Measurements from ENCODE around the gene CDH23. TPM values are rescaled to one million over a fixed set of nuclear protein-coding genes. Genes with fewer than 3 reads are reported as not detected.
"Not testable (repeated sequence)": the region's sequence is repeated elsewhere in the genome, so short reads cannot be mapped to it uniquely, and the experiment has no call there.

Gene CDH23
- 1 to 10 TPM; 3.7 to 5.3 TPM for total RNA-seq

DNA sequence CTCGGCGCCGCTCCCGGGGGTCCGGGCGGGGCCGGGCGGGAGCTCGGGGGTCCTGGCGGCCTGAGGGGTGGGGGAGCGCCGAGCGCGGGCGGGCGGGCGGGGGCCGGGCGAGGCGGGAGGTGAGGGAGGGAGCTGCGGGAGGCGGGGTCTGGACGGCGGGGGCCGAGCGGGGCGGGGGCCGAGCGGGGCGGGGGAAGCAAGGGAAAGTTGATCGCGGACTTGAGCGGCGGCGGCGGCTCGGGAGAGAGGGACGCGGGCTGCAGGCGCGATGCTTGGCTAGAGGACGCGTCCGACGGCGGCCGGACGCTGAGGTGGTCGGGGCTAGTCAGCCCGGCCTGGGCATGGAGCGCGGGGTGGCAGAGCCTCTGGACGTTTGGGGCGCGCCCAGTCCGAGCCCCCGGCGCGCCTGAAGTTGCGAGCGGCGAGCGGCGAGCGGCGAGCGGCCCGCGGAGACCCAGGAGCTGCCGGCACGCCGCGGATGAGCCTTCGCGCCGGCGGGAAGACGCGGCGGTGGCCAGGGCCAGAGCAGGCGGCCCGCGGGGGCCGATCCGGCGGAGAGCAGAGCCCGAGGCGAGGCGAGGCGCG is at the start of gene CDH23:
Gene CDH23 (plus strand): TSS at position 210 of the 585 bp plus-strand sequence. CDS start 42,912 bp downstream, outside the sequence.
- POLR2A ChIA-PET, result no interaction called here
- H3K4me1 Mint-ChIP-seq, result peaks cover 2% of the 10 kb centered on the region
- ATAC-seq (ENCODE audit: low read depth) (peak; percentile 31), DNase-seq (peak; percentile 41)
- H3K27me3 Mint-ChIP-seq, result peaks cover 56% of the 10 kb centered on the region
- no peak within 1 kb of the TSS for H3K27ac Mint-ChIP-seq
- H3K36me3 Mint-ChIP-seq, result no peaks in the 10 kb centered on the region
- no peak within 1 kb of the TSS for H3K4me3 Mint-ChIP-seq
- H3K9me3 Mint-ChIP-seq, result no peaks in the 10 kb centered on the region

DNA sequence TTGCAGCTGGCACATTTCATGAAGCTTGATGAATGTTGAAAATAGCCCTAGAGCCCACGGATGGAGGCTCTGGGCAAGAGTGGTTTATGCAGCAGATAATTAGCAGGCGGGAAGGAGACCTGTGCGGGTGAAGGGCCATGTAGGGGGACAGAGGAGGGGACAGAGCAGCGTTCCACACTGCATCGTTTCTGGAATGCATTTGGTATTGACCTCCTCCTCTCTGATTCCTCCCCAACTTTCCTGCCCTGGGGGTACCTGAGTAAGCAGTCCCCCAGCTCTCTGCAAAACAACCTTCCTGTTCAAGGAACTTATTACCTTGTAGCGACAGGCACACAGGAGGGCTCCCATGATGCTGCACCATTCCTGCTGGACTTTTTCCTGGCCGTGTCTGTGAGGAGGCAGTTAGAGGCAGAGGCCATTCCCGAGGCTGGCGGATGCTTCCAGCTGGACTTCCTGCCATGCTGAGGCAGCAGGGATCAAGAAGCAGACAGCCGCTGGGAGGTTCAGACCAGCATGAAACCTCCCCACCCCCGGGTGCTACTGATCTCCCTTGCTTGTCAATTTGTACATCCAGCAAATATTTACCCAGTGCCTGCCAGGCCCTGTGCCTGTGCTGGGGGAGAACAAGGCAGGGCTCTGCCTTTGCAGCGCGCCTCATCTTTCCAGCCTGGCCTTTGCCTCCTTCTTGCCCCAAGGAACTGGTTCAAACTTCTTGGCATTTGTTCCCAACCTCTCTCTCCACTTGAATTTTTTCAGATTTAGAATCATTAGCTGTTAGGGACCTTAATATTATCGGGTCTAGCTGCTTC is 48.9 kb upstream of the CDH23 start:
- POLR2A ChIA-PET, result no interaction called here
- Mint-ChIP-seq H3K4me1 (no peaks in the 10 kb centered on the region), H3K36me3 (no peaks in the 10 kb centered on the region), H3K27ac (no peak overlapping the region), H3K4me3 (no peak overlapping the region), H3K9me3 (no peaks in the 10 kb centered on the region), H3K27me3 (no peaks in the 10 kb centered on the region)
- DNase-seq, result no peak
- no peak for ATAC-seq (ENCODE audit: low read depth)

DNA sequence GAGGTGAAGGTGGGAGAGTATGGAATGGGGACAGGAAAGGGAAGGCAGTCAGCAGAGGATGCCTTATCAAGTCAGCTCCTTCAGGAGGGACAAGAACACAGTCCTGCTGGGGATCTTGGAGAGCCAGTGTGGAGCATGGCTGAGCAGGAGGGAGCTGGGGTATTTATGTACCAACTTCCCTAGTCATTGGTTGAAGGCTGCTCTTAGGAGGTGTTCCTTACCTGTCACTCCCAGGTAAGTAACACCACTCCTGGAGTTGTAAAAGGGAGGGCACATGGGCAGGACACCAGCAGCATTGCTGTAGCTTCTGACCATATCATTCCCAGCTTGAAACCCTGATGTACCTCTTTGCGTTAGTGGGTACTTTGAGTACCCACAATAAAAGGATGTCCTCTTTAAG is 47.9 kb upstream of the CDH23 start:
- no peaks in the 10 kb centered on the region for H3K36me3 Mint-ChIP-seq
- no peak for ATAC-seq (ENCODE audit: low read depth)
- H3K4me3 Mint-ChIP-seq, result no peak overlapping the region
- no peaks in the 10 kb centered on the region for H3K9me3 Mint-ChIP-seq
- no peaks in the 10 kb centered on the region for H3K27me3 Mint-ChIP-seq
- H3K27ac Mint-ChIP-seq, result no peak overlapping the region
- no peak for DNase-seq
- peaks cover 2% of the 10 kb centered on the region for H3K4me1 Mint-ChIP-seq
- POLR2A ChIA-PET, result interaction anchor here (0.5 kb wide), 1 partner anchor 23 kb away, joined by 3 read pairs; no protein-coding TSS in a partner anchor

GRCh38 chr10:71349406-71349805 is 47.3 kb upstream of the CDH23 start:
- Mint-ChIP-seq H3K9me3 (no peaks in the 10 kb centered on the region), H3K4me3 (no peak overlapping the region), H3K27ac (no peak overlapping the region), H3K4me1 (peaks cover 2% of the 10 kb centered on the region), H3K27me3 (no peaks in the 10 kb centered on the region), H3K36me3 (no peaks in the 10 kb centered on the region)
- DNase-seq (no peak), ATAC-seq (ENCODE audit: low read depth) (no peak)
- POLR2A ChIA-PET, result no interaction called here

GRCh38 chr10:71351087-71351486 is 45.6 kb upstream of the CDH23 start:
- no peaks in the 10 kb centered on the region for H3K9me3 Mint-ChIP-seq
- ATAC-seq (ENCODE audit: low read depth), result no peak

GRCh38 chr10:71351628-71352319 is 44.9 kb upstream of the CDH23 start:
- no peak for DNase-seq
- H3K4me3 Mint-ChIP-seq, result no peak overlapping the region
- POLR2A ChIA-PET, result no interaction called here

More at GRCh38 chr10:71351087-71351486, 45.6 kb upstream of the CDH23 start:
- no peak for DNase-seq
- Mint-ChIP-seq H3K4me1 (peaks cover 2% of the 10 kb centered on the region), H3K36me3 (no peaks in the 10 kb centered on the region), H3K27me3 (no peaks in the 10 kb centered on the region), H3K27ac (no peak overlapping the region), H3K4me3 (no peak overlapping the region)
- POLR2A ChIA-PET, result no interaction called here

GRCh38 chr10:71353639-71354038 is 43.1 kb upstream of the CDH23 start:
- POLR2A ChIA-PET, result no interaction called here
- Mint-ChIP-seq H3K27me3 (no peaks in the 10 kb centered on the region), H3K9me3 (no peaks in the 10 kb centered on the region), H3K4me3 (no peak overlapping the region), H3K4me1 (peaks cover 2% of the 10 kb centered on the region), H3K36me3 (no peaks in the 10 kb centered on the region), H3K27ac (no peak overlapping the region)
- ATAC-seq (ENCODE audit: low read depth) (no peak), DNase-seq (no peak)

More at GRCh38 chr10:71351628-71352319, 44.9 kb upstream of the CDH23 start:
- Mint-ChIP-seq H3K27ac (no peak overlapping the region), H3K9me3 (no peaks in the 10 kb centered on the region), H3K4me1 (peaks cover 2% of the 10 kb centered on the region), H3K36me3 (no peaks in the 10 kb centered on the region), H3K27me3 (no peaks in the 10 kb centered on the region)
- no peak for ATAC-seq (ENCODE audit: low read depth)

GRCh38 chr10:71354776-71355175 is 41.9 kb upstream of the CDH23 start:
- H3K4me1 Mint-ChIP-seq, result peaks cover 2% of the 10 kb centered on the region
- H3K36me3 Mint-ChIP-seq, result no peaks in the 10 kb centered on the region
- no peak for DNase-seq
- no peaks in the 10 kb centered on the region for H3K27me3 Mint-ChIP-seq
- POLR2A ChIA-PET, result no interaction called here
- H3K27ac Mint-ChIP-seq, result no peak overlapping the region
- no peak overlapping the region for H3K4me3 Mint-ChIP-seq
- H3K9me3 Mint-ChIP-seq, result no peaks in the 10 kb centered on the region
- ATAC-seq (ENCODE audit: low read depth), result no peak

DNA sequence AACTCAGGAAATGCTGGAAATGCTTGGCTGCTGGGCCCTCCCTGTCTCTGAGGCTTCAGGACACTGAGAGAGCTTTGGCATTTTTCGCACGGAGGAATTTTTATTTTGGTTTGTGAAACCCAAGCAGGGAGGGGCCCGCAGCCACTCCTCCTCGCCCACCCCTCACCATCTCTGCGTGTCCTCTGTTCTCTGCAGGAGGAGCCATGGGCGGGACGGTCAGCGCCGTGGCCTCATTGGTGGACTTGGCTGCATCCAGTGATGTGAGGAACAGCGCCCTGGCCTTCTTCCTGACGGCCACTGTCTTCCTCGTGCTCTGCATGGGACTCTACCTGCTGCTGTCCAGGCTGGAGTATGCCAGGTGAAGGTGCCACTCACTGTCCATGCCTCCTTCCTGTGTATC is 40.8 kb upstream of the CDH23 start:
- Mint-ChIP-seq H3K27me3 (no peaks in the 10 kb centered on the region), H3K27ac (no peak overlapping the region), H3K9me3 (no peaks in the 10 kb centered on the region), H3K36me3 (no peaks in the 10 kb centered on the region), H3K4me1 (peaks cover 2% of the 10 kb centered on the region), H3K4me3 (no peak overlapping the region)
- POLR2A ChIA-PET, result no interaction called here
- ATAC-seq (ENCODE audit: low read depth) (no peak), DNase-seq (no peak)

DNA sequence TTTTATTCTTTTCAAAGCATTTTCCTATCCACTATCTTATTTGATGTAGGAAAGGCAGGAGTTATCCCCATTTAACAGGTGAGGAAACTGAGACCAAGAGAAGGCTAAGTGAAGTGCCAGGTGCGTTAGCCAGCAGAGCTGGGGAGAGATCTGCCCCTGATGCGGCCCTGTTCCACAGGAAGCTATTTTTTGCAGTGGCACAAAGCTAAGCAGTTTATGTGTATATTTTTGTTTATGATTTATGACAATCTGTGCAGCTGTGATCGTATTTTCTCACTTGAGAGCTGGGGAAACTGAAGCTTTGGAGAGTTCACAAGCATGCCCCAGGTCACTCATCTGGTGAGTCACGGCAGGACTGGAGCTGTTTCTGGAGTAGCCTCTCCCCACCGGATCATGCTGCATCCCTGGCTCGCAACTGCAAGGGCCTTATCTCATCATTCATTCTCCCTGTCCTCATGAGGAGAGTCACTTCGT is 38.9 kb upstream of the CDH23 start:
- POLR2A ChIA-PET, result no interaction called here
- Mint-ChIP-seq H3K27me3 (no peaks in the 10 kb centered on the region), H3K4me3 (no peak overlapping the region)

DNA sequence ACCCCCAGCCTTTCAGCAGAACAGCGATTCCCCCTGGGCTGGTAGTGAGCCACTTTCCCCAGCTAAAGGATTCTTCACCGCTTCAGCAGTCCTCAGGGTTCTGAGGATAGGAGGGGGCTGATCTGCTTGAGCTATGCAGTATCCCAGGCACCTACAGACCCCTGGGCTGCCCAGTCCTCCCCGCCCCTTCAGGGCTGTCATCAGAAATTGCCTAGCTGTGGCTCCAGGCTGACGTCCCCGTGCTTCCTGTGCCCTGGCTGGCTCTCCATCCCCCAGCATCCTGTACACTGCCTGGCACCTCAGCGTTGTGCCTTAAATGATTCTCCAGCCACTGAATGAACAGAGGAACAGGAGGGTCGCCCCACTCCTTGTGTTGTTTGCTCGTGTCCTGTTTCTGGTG is 38.4 kb upstream of the CDH23 start:
- peaks cover 2% of the 10 kb centered on the region for H3K4me1 Mint-ChIP-seq
- ATAC-seq (ENCODE audit: low read depth), result no peak
- DNase-seq, result no peak
- no peak overlapping the region for H3K27ac Mint-ChIP-seq
- no peaks in the 10 kb centered on the region for H3K27me3 Mint-ChIP-seq
- H3K4me3 Mint-ChIP-seq, result no peak overlapping the region
- POLR2A ChIA-PET, result no interaction called here
- H3K36me3 Mint-ChIP-seq, result no peaks in the 10 kb centered on the region
- no peaks in the 10 kb centered on the region for H3K9me3 Mint-ChIP-seq

More for the DNA sequence above, 38.9 kb upstream of the CDH23 start:
- H3K4me1 Mint-ChIP-seq, result peaks cover 2% of the 10 kb centered on the region
- no peak overlapping the region for H3K27ac Mint-ChIP-seq
- DNase-seq, result no peak
- no peaks in the 10 kb centered on the region for H3K36me3 Mint-ChIP-seq
- no peaks in the 10 kb centered on the region for H3K9me3 Mint-ChIP-seq
- no peak for ATAC-seq (ENCODE audit: low read depth)

- H3K9me3 Mint-ChIP-seq; H3K4me1 Mint-ChIP-seq; DNase-seq; ATAC-seq (ENCODE audit: low read depth); H3K27me3 Mint-ChIP-seq; POLR2A ChIA-PET; H3K4me3 Mint-ChIP-seq; H3K36me3 Mint-ChIP-seq; H3K27ac Mint-ChIP-seq: not testable (repeated sequence)
Observed at GRCh38 chr10:71358906-71359305, 37.8 kb upstream of the CDH23 start.

DNA sequence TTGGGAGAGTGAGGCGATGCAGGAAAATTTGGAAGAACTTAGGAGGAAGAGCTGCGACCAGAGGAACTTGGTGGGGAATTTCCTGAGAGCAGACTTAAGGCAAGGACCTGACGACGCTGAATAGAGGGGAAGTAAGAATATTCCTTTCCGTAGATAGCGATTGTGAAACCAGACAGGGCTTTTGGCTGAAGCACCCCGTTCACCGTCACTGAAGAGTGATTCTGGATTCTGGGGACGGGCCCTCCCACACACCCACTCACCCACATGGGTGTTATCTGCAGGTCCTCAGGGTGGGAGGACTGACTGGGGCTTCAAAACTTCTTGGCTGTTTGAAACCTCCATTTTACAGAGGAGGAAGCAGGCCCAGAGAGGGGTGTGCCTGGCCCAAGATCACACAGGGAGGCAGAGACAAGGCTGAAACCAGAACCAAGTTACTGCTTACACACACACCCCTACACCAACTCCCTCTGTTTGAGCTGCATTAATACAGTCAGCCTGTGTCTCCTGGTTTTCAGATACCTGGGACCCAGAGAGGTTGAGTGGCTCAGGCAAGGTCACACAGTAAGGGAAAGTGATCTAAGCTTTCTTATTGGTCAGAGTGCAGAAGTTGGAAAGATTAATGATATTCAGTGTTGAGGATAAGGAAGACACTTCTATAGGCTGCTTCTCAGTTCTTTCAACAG is 37.2 kb upstream of the CDH23 start:
- POLR2A ChIA-PET, result no interaction called here

More for the DNA sequence above, 37.2 kb upstream of the CDH23 start:
- H3K4me1 Mint-ChIP-seq, result no peaks in the 10 kb centered on the region
- H3K27me3 Mint-ChIP-seq, result no peaks in the 10 kb centered on the region
- no peaks in the 10 kb centered on the region for H3K9me3 Mint-ChIP-seq
- no peaks in the 10 kb centered on the region for H3K36me3 Mint-ChIP-seq
- ATAC-seq (ENCODE audit: low read depth), result no peak
- no peak overlapping the region for H3K4me3 Mint-ChIP-seq
- H3K27ac Mint-ChIP-seq, result no peak overlapping the region
- DNase-seq, result no peak

Data from activated naive CD8-positive, alpha-beta T cell treated with anti-CD3 and anti-CD28 coated beads, Interleukin-2, amount 10 ng/mL, durations not matched to agents 7 days and 5 days (primary cell).